Bronchial epithelial cell (primary cell): Measurements from ENCODE around the gene ERVFRD-1. TPM values are rescaled to one million over a fixed set of nuclear protein-coding genes. Genes with fewer than 3 reads are reported as not detected.

Experiments
- DNase-seq: peaks from one replicate; pipeline ENCODE4 v3.0.0-alpha.2; 2010; ENCODE audit warnings: low read depth
- FAIRE-seq: peaks from 2 replicates; lab custom pipeline; 2011; peaks lifted over from hg19 to GRCh38; lab: Jason Lieb, UNC
- H3K27me3 ChIP-seq: 2 replicates; pipeline ENCODE4 v1.5.1; 2011; ENCODE audit warnings: low read length; ENCODE audit not compliant: control insufficient read depth, insufficient read depth
- H3K36me3 ChIP-seq: 2 replicates; pipeline ENCODE4 v1.5.1; 2011; ENCODE audit warnings: low read length; ENCODE audit not compliant: control insufficient read depth, insufficient read depth
- H3K4me3 ChIP-seq: 2 replicates; pipeline ENCODE4 v1.5.1; 2011; ENCODE audit warnings: mild to moderate bottlenecking, low read depth, low read length, control low read depth
- total RNA-seq: library from RNA; depleted of rRNA; stranded (reverse); fragments of >200 nt; gene quantifications from 2 replicates; pipeline ENCODE4 v1.2.1, GENCODE V29; 2014
- TF ChIP-seq, protein P1 (sequence below): IDR thresholded peaks from 2 replicates; pipeline ENCODE4 v1.5.1; 2011; ENCODE audit warnings: mild to moderate bottlenecking, moderate library complexity, low read length, control low read depth, inconsistent platforms; ENCODE audit not compliant: insufficient read depth, severe bottlenecking

ERVFRD-1 gene
- total RNA-seq, 1 donor from 2014 or later, result not detected

- DNase-seq (no peak), FAIRE-seq (no peak)
- no peak overlapping the region for H3K4me3 ChIP-seq
- no peaks in the 10 kb centered on the region for H3K27me3 ChIP-seq
- TF ChIP-seq, protein P1, sequence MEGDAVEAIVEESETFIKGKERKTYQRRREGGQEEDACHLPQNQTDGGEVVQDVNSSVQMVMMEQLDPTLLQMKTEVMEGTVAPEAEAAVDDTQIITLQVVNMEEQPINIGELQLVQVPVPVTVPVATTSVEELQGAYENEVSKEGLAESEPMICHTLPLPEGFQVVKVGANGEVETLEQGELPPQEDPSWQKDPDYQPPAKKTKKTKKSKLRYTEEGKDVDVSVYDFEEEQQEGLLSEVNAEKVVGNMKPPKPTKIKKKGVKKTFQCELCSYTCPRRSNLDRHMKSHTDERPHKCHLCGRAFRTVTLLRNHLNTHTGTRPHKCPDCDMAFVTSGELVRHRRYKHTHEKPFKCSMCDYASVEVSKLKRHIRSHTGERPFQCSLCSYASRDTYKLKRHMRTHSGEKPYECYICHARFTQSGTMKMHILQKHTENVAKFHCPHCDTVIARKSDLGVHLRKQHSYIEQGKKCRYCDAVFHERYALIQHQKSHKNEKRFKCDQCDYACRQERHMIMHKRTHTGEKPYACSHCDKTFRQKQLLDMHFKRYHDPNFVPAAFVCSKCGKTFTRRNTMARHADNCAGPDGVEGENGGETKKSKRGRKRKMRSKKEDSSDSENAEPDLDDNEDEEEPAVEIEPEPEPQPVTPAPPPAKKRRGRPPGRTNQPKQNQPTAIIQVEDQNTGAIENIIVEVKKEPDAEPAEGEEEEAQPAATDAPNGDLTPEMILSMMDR, result no peak
- no peaks in the 10 kb centered on the region for H3K36me3 ChIP-seq
Observed at GRCh38 chr6:11151488-11151887, 40.0 kb upstream of the ERVFRD-1 start.

- TF ChIP-seq, protein P1, result no peak
- no peak overlapping the region for H3K4me3 ChIP-seq
- DNase-seq (no peak), FAIRE-seq (no peak)
- no peaks in the 10 kb centered on the region for H3K36me3 ChIP-seq
- no peaks in the 10 kb centered on the region for H3K27me3 ChIP-seq
Observed at GRCh38 chr6:11149551-11149950, 38.0 kb upstream of the ERVFRD-1 start.

DNA sequence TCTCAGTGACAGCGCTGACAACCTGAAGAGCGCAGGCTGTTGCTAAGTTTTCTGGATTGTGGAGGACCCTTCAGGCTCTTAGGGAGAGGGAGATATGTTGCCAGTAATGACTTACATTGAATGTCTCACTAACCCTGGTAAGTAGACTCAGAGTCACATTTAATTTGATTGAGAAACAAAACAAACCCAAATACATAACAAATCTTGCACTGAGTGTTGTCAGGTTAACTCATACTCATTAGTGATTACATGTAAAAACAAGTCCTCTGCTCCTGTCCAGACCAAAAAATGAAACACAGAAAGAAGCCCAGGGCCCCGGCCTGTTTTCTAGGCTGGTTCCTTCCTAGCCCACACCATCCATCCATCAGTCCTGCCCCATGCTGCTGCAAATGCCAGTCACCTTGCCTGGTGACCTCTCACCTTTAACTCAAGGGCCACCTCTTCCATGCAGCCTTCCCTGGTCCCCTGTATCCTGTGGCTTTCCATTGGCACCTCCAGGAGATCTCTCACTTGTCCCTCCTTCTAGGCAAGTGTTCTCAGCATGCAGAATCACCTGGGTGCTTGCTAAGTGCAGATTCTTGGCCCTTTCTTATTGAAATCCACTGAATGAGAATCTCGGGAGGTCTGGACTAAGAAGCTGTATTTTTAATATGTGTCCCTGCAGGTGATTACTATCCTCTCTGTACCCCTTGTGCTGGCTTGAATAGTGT, 34.7 kb upstream of the ERVFRD-1 start:
- no peaks in the 10 kb centered on the region for H3K36me3 ChIP-seq
- no peak for FAIRE-seq
- TF ChIP-seq, protein P1, result no peak
- no peaks in the 10 kb centered on the region for H3K27me3 ChIP-seq
- H3K4me3 ChIP-seq, result no peak overlapping the region
- peak; percentile 82 for DNase-seq

GRCh38 chr6:11144393-11144851, 32.9 kb upstream of the ERVFRD-1 start:
- no peak overlapping the region for H3K4me3 ChIP-seq
- FAIRE-seq (peak; percentile 60), DNase-seq (peak; percentile 77)
- TF ChIP-seq, protein P1, result peak; percentile 84
- no peaks in the 10 kb centered on the region for H3K36me3 ChIP-seq
- no peaks in the 10 kb centered on the region for H3K27me3 ChIP-seq

- DNase-seq, result peak; percentile 98
Observed at GRCh38 chr6:11143394-11144371, 32.2 kb upstream of the ERVFRD-1 start.

More at GRCh38 chr6:11143394-11144371, 32.2 kb upstream of the ERVFRD-1 start:
- Histone ChIP-seq H3K27me3 (no peaks in the 10 kb centered on the region), H3K4me3 (no peak overlapping the region), H3K36me3 (no peaks in the 10 kb centered on the region)
- FAIRE-seq, result peak; percentile 86
- TF ChIP-seq, protein P1, result no peak
